Stimulated activated CD8-positive, alpha-beta memory T cell treated with anti-CD3 and anti-CD28 coated beads, Interleukin-4, amount 100 ng/mL, for 1 hour (primary cell): ENCODE measurements around the gene RXRA.

Experiments used
- DNase-seq, 2 donors: peaks; one replicate each; pipeline ENCODE4 v3.0.0-alpha.2; 2020; ENCODE audit warnings: low read depth in 2 of 2, low spot score in 1 of 2

RXRA gene

DNA sequence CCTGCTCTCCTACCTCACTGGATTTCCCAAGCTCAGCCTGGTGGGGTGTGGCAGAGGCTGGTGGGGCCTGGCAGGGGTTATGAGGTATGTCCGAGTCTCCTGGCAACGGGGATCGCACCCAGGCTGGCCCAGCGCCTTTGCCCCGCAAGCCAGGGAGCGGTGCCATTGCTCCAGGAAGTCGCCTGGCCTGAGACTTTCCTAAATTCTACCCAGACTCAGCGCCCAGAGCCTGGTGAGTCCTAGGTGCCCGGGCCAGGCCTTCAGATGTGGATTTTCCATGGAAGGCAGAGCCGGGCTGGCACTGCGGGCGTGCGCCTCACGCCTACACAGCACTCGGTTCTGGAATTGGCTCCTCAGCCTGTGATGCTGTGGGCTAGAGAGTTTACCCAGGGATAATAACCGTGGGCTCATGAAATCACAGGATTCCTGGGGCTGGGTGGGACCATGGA, 159.9 kb downstream of the RXRA start:
- no peak for DNase-seq

DNA sequence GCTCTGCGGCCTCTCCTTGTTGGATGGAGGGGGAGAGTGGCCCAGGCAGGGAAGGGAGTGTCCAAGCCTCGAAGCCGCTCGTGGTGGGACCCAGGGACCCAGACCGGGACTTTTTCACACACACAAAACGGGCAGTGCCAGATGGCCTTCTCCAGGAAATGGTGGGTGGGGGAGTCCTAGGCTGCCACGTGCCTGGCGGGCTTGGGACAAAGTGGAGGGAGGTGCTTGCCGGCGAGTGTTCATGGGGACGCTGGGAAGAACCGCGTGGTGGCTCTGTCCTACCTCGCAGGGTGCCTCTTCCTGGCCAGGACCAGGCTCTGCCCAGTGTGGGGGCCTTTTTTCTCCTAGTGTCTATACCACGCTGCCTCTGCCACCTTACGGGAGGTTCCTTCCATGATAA, 160.3 kb downstream of the RXRA start:
- DNase-seq, result no peak
